IPS DF 19.7 (cell line): ENCODE measurements around the gene ATRN.
"Not testable (repeated sequence)": the region's sequence is repeated elsewhere in the genome, so short reads cannot be mapped to it uniquely, and the experiment has no call there.

Source experiments
- DNase-seq: peaks from one replicate; pipeline ENCODE4 v3.0.0-alpha.2; 2013; ENCODE audit warnings: low read depth, low spot score

The ATRN gene

GRCh38 chr20:3515379-3516170 lies 44.8 kb downstream of the ATRN start:
- DNase-seq = no peak

- no peak for DNase-seq
Observed at GRCh38 chr20:3521852-3522740, 51.3 kb downstream of the ATRN start.

- DNase-seq = not testable (repeated sequence)
Observed at GRCh38 chr20:3524696-3525095, 53.9 kb downstream of the ATRN start.

- DNase-seq = no peak
Observed at GRCh38 chr20:3532089-3532615, 61.3 kb downstream of the ATRN start.

- not testable (repeated sequence) for DNase-seq
Observed at GRCh38 chr20:3537733-3538132, 66.9 kb downstream of the ATRN start.

- DNase-seq = no peak
Observed at GRCh38 chr20:3539311-3540107, 68.7 kb downstream of the ATRN start.

- no peak for DNase-seq
Observed at GRCh38 chr20:3541887-3542721, 71.3 kb downstream of the ATRN start.

- no peak for DNase-seq
Observed at GRCh38 chr20:3543901-3544507, 73.2 kb downstream of the ATRN start.

- no peak for DNase-seq
Observed at GRCh38 chr20:3545401-3545925, 74.6 kb downstream of the ATRN start.

GRCh38 chr20:3547906-3548305 lies 77.1 kb downstream of the ATRN start:
- DNase-seq = no peak

- DNase-seq = no peak
Observed at GRCh38 chr20:3550837-3551236, 80.0 kb downstream of the ATRN start.

- no peak for DNase-seq
Observed at GRCh38 chr20:3551681-3552434, 81.0 kb downstream of the ATRN start.

- DNase-seq = no peak
Observed at GRCh38 chr20:3553663-3554062, 82.8 kb downstream of the ATRN start.

- DNase-seq = no peak
Observed at GRCh38 chr20:3557237-3557785, 86.5 kb downstream of the ATRN start.

- DNase-seq = no peak
Observed at GRCh38 chr20:3559231-3559630, 88.4 kb downstream of the ATRN start.

GRCh38 chr20:3559637-3560036 lies 88.8 kb downstream of the ATRN start:
- no peak for DNase-seq

GRCh38 chr20:3560162-3560561 lies 89.3 kb downstream of the ATRN start:
- no peak for DNase-seq

- no peak for DNase-seq
Observed at GRCh38 chr20:3560578-3560977, 89.8 kb downstream of the ATRN start.

- DNase-seq = no peak
Observed at GRCh38 chr20:3563133-3563532, 92.3 kb downstream of the ATRN start.
